ENCODE results near the gene ARHGEF39.
"Not testable (repeated sequence)": the region's sequence is repeated elsewhere in the genome, so short reads cannot be mapped to it uniquely, and the experiment has no call there.

The ARHGEF39 gene

GRCh38 chr9:35616681-35617459, 48.1 kb downstream of the ARHGEF39 start:
- DNase-seq = peak; percentile 68

- DNase-seq = no peak
Measured at GRCh38 chr9:35615981-35616680, 48.9 kb downstream of the ARHGEF39 start.

- no peak for DNase-seq
Measured at GRCh38 chr9:35612843-35613242, 52.2 kb downstream of the ARHGEF39 start.

GRCh38 chr9:35612066-35612465, 52.9 kb downstream of the ARHGEF39 start:
- DNase-seq = not testable (repeated sequence)

GRCh38 chr9:35611230-35611797, 53.7 kb downstream of the ARHGEF39 start:
- DNase-seq = peak; percentile 66

GRCh38 chr9:35609820-35610163, 55.2 kb downstream of the ARHGEF39 start:
- DNase-seq = no peak

Measured in CD4-positive, alpha-beta T cell treated with Interleukin-4 for 4 hours (primary cell).